Mesendoderm (in vitro differentiated cells): ENCODE results near the gene CFAP141.

Experiments
- DNase-seq: peaks from one replicate; pipeline ENCODE4 v3.0.0; 2013
- H2AK5ac ChIP-seq: 2 replicates; pipeline ENCODE4 v1.6.1; 2013; ENCODE audit warnings: low read length, inconsistent platforms
- H2BK120ac ChIP-seq: 2 replicates; pipeline ENCODE4 v1.6.1; 2013; ENCODE audit warnings: low read depth, mild to moderate bottlenecking, low read length, moderate library complexity, mixed read lengths
- H2BK15ac ChIP-seq: replicated peaks from 2 replicates; pipeline ENCODE4 v1.6.1; 2013; ENCODE audit warnings: low read depth, mild to moderate bottlenecking, moderate library complexity
- H2BK5ac ChIP-seq: 2 replicates; pipeline ENCODE4 v1.6.1; 2013; ENCODE audit warnings: low read length, inconsistent platforms
- H3K18ac ChIP-seq: 2 replicates; pipeline ENCODE4 v1.6.1; 2013; ENCODE audit warnings: mild to moderate bottlenecking, low read length, mixed read lengths
- H3K23ac ChIP-seq: one replicate; pipeline ENCODE4 v1.6.1; 2013; ENCODE audit warnings: low read length
- H3K27ac ChIP-seq: 2 replicates; pipeline ENCODE4 v1.5.1; 2013; ENCODE audit warnings: low read depth, mild to moderate bottlenecking, inconsistent platforms, low read length, moderate library complexity
- H3K27me3 ChIP-seq: 2 replicates; pipeline ENCODE4 v1.6.1; 2013; ENCODE audit warnings: low read length, control low read depth, mild to moderate bottlenecking, inconsistent platforms; ENCODE audit not compliant: insufficient read depth, poor library complexity
- H3K36me3 ChIP-seq: 2 replicates; pipeline ENCODE4 v1.6.1; 2013; ENCODE audit warnings: low read length, inconsistent platforms; ENCODE audit not compliant: control insufficient read depth, insufficient read depth
- H3K4ac ChIP-seq: one replicate; pipeline ENCODE4 v1.6.1; 2013; ENCODE audit warnings: low read depth, mild to moderate bottlenecking, low read length, moderate library complexity
- H3K4me1 ChIP-seq: 2 replicates; pipeline ENCODE4 v1.6.1; 2013; ENCODE audit warnings: low read depth, low read length, inconsistent platforms; ENCODE audit not compliant: control insufficient read depth
- H3K4me2 ChIP-seq: 2 replicates; pipeline ENCODE4 v1.6.1; 2013; ENCODE audit warnings: low read length
- H3K4me3 ChIP-seq: 2 replicates; pipeline ENCODE4 v1.5.1; 2013; ENCODE audit warnings: mild to moderate bottlenecking, low read length
- H3K56ac ChIP-seq: one replicate; pipeline ENCODE4 v1.6.1; 2013; ENCODE audit warnings: low read length
- H3K79me1 ChIP-seq: 2 replicates; pipeline ENCODE4 v1.6.1; 2013; ENCODE audit warnings: low read length, inconsistent platforms
- H3K79me2 ChIP-seq: 2 replicates; pipeline ENCODE4 v1.6.1; 2013; ENCODE audit warnings: mild to moderate bottlenecking, low read length; ENCODE audit not compliant: control insufficient read depth, insufficient read depth
- H3K9ac ChIP-seq: 2 replicates; pipeline ENCODE4 v1.6.1; 2013; ENCODE audit warnings: low read length, inconsistent platforms
- H4K5ac ChIP-seq: one replicate; pipeline ENCODE4 v1.6.1; 2013; ENCODE audit warnings: low read length
- H4K8ac ChIP-seq: one replicate; pipeline ENCODE4 v1.6.1; 2013; ENCODE audit warnings: low read depth, mild to moderate bottlenecking, control low read depth, low read length, moderate library complexity
- WGBS: extraction: QIAGEN DNeasy Blood & Tissue Kit; methylation state at CpG from one replicate; pipeline ENCODE4 v1.1.7; 2013; ENCODE audit warnings: low lambda C conversion rate, missing lambda C conversion rate; ENCODE audit not compliant: insufficient coverage; ENCODE audit errors: extremely low coverage; 5-methylcytosine and 5-hydroxymethylcytosine counted together

CFAP141 gene

GRCh38 chr1:154178013-154178412 is 28.1 kb downstream of the CFAP141 start:
- Histone ChIP-seq H3K4me3 (no peak overlapping the region), H3K4me1 (peaks cover 11% of the 10 kb centered on the region), H2BK120ac (no peak overlapping the region), H3K27me3 (no peaks in the 10 kb centered on the region), H4K8ac (no peak overlapping the region), H3K23ac (no peak overlapping the region), H3K9ac (peak overlapping the region; percentile 17), H3K27ac (no peak overlapping the region), H4K5ac (no peak overlapping the region), H3K4ac (no peak overlapping the region), H3K79me1 (peaks cover 7% of the 10 kb centered on the region), H2BK5ac (no peak overlapping the region), H2AK5ac (no peak overlapping the region), H3K4me2 (no peak overlapping the region), H3K56ac (no peak overlapping the region), H3K18ac (no peak overlapping the region), H3K79me2 (peaks cover 82% of the 10 kb centered on the region), H2BK15ac (no peak overlapping the region), H3K36me3 (peaks cover 7% of the 10 kb centered on the region)
- no CpG with 5 or more reads among the region's 2 CpGs for WGBS
- DNase-seq = no peak

- Histone ChIP-seq H3K18ac (no peak overlapping the region), H3K9ac (no peak overlapping the region), H3K27me3 (no peaks in the 10 kb centered on the region), H3K4me3 (no peak overlapping the region), H3K4me2 (no peak overlapping the region), H3K23ac (no peak overlapping the region), H2BK5ac (no peak overlapping the region), H3K56ac (no peak overlapping the region), H3K4ac (no peak overlapping the region), H3K79me2 (peaks cover 67% of the 10 kb centered on the region), H3K79me1 (peaks cover 7% of the 10 kb centered on the region), H3K27ac (no peak overlapping the region), H3K36me3 (peaks cover 14% of the 10 kb centered on the region), H2AK5ac (no peak overlapping the region), H3K4me1 (peaks cover 11% of the 10 kb centered on the region), H4K8ac (no peak overlapping the region), H2BK15ac (no peak overlapping the region), H2BK120ac (no peak overlapping the region), H4K5ac (no peak overlapping the region)
- no CpG with 5 or more reads among the region's 2 CpGs for WGBS
- no peak for DNase-seq
These were observed 29.8 kb downstream of the CFAP141 start for GRCh38 chr1:154176337-154176736.

- no peak overlapping the region for H3K4ac ChIP-seq
- H3K18ac ChIP-seq = no peak overlapping the region
- H4K5ac ChIP-seq = no peak overlapping the region
- WGBS = no CpG with 5 or more reads among the region's 4 CpGs
- peaks cover 57% of the 10 kb centered on the region for H3K79me2 ChIP-seq
- H3K27ac ChIP-seq = no peak overlapping the region
- no peaks in the 10 kb centered on the region for H3K27me3 ChIP-seq
- H3K4me2 ChIP-seq = no peak overlapping the region
- H4K8ac ChIP-seq = no peak overlapping the region
- peaks cover 26% of the 10 kb centered on the region for H3K36me3 ChIP-seq
- peaks cover 7% of the 10 kb centered on the region for H3K4me1 ChIP-seq
- DNase-seq = no peak
- H2AK5ac ChIP-seq = no peak overlapping the region
- no peak overlapping the region for H2BK5ac ChIP-seq
- H3K9ac ChIP-seq = no peak overlapping the region
- H3K23ac ChIP-seq = no peak overlapping the region
- no peak overlapping the region for H3K56ac ChIP-seq
- no peak overlapping the region for H2BK15ac ChIP-seq
- H2BK120ac ChIP-seq = no peak overlapping the region
- H3K79me1 ChIP-seq = peaks cover 14% of the 10 kb centered on the region
- H3K4me3 ChIP-seq = no peak overlapping the region
These were observed 31.5 kb downstream of the CFAP141 start for GRCh38 chr1:154174654-154175053.

DNA sequence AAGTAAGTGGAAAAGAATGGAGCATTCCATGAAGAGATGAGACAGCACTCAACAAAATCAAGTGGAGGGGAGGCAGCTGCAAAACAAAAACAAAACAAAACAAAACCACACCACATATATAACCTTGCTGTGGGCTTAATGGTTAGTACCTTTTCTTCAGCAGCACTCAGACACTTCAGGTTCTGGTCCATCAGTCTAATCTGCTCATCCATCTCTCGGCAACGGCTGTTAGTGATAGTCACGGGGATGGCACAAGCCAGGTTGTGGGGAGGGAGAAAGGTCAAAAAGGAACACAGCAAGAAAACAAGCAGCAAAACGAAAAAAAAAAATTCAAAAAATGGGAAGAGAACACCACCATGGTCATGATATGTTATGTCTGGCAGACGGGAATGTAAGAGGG is 34.3 kb downstream of the CFAP141 start:
- Histone ChIP-seq H3K4me2 (no peak overlapping the region), H3K18ac (no peak overlapping the region), H3K23ac (no peak overlapping the region), H4K5ac (no peak overlapping the region), H4K8ac (no peak overlapping the region), H3K9ac (no peak overlapping the region), H2BK120ac (no peak overlapping the region), H3K4ac (no peak overlapping the region), H2BK5ac (no peak overlapping the region), H3K4me3 (no peak overlapping the region), H3K79me1 (peaks cover 17% of the 10 kb centered on the region), H2AK5ac (no peak overlapping the region), H3K36me3 (peaks cover 32% of the 10 kb centered on the region), H3K27ac (no peak overlapping the region), H3K4me1 (no peaks in the 10 kb centered on the region), H2BK15ac (no peak overlapping the region), H3K79me2 (peaks cover 29% of the 10 kb centered on the region), H3K27me3 (no peaks in the 10 kb centered on the region), H3K56ac (no peak overlapping the region)
- WGBS = no CpG with 5 or more reads among the region's 5 CpGs
- no peak for DNase-seq

DNA sequence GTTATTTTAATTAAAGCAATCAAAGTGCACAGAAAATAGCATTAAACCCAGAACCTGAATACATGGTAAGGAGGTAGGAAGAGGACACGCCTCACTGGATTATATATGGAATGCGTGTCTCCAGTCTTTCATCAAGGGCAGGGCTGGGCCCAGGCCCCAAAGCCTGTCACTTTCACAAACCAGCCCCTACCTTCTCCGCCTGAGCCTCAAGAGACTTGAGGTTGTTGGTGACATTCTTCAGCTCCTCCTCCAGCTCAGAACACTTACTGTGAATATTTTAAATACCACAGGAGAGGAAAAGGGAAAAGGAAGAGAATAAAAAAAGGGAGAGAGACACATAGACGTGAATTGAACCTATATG is 34.9 kb downstream of the CFAP141 start:
- Histone ChIP-seq H2BK15ac (no peak overlapping the region), H3K9ac (no peak overlapping the region), H2BK120ac (no peak overlapping the region), H3K79me1 (peaks cover 17% of the 10 kb centered on the region), H2AK5ac (no peak overlapping the region), H3K27ac (no peak overlapping the region), H3K27me3 (no peaks in the 10 kb centered on the region), H3K36me3 (peaks cover 32% of the 10 kb centered on the region), H3K4ac (no peak overlapping the region), H4K5ac (no peak overlapping the region), H2BK5ac (no peak overlapping the region), H3K56ac (no peak overlapping the region), H3K4me2 (no peak overlapping the region), H3K23ac (no peak overlapping the region), H4K8ac (no peak overlapping the region), H3K4me1 (no peaks in the 10 kb centered on the region), H3K4me3 (no peak overlapping the region), H3K79me2 (peaks cover 23% of the 10 kb centered on the region), H3K18ac (no peak overlapping the region)
- no peak for DNase-seq
- WGBS = no CpG with 5 or more reads among the region's 4 CpGs

DNA sequence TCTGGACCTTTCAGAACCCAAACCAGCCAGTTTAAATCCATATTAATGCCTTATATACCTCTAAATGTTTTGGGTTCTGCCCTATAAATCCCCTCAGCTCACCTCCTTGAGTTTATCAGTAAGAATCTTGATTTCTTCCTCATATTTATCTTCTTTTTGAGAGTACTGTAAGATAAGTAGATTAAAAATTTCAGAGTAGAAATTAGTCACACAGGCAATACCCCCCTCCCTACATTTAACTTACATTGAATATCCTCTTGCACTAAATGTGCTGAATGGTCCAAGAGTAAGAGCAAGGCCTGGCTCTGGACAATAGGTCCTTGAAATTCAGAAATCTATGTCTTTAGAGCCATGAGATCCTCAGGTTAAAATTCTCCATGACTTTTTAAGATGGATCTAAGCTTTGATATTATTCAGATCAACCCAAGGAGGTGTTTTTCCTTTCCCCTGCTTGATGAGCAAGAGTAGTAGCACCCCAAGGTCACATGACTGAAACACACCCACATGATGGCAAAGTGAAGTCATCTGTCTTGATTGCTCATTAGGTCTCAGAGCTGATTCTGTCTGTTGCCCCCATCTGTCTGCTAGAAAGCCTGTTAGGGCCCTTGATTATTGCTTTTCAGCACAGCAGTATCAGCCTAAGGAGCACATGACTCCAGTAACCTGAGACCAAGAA is 35.4 kb downstream of the CFAP141 start:
- H3K9ac ChIP-seq = no peak overlapping the region
- peaks cover 30% of the 10 kb centered on the region for H3K36me3 ChIP-seq
- no peak overlapping the region for H3K18ac ChIP-seq
- no peak overlapping the region for H3K27ac ChIP-seq
- no peak overlapping the region for H2BK5ac ChIP-seq
- no peak overlapping the region for H4K8ac ChIP-seq
- H3K23ac ChIP-seq = no peak overlapping the region
- H3K4ac ChIP-seq = no peak overlapping the region
- H3K79me2 ChIP-seq = peaks cover 19% of the 10 kb centered on the region
- no peak overlapping the region for H2BK15ac ChIP-seq
- peaks cover 15% of the 10 kb centered on the region for H3K79me1 ChIP-seq
- H2BK120ac ChIP-seq = no peak overlapping the region
- no peak overlapping the region for H3K56ac ChIP-seq
- no peak overlapping the region for H3K4me2 ChIP-seq
- H2AK5ac ChIP-seq = no peak overlapping the region
- no peak overlapping the region for H3K4me3 ChIP-seq
- no peaks in the 10 kb centered on the region for H3K4me1 ChIP-seq
- no peaks in the 10 kb centered on the region for H3K27me3 ChIP-seq
- H4K5ac ChIP-seq = no peak overlapping the region
- DNase-seq = no peak
